ENCODE measurements around the gene DGCR8. TPM values are rescaled to one million over a fixed set of nuclear protein-coding genes. Genes with fewer than 3 reads are reported as not detected.

The DGCR8 gene
- total RNA-seq, 4 donors from 2014 or later: 13.2 to 56.2 (median 33.5) TPM

DNA sequence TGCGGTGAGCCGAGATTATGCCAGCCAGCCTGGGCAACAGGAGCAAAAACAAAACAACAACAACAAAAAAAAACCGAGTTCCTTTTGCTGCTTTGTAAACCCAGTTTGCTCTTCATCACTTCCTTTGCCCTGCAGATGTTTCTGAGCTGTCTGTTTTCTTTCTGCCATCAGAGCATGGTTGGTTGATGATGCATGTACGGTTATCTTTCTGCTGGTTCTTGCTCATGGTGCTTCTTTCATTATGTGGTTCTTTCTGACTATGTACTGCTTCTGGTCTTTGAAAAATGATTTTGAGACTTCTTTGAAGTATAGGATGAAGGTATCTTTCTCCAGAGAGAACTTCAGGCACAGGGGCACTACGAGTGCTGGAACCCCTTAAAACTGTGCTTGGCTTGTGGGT, 45.9 kb upstream of the DGCR8 start:
- Histone ChIP-seq H3K36me3 (no peaks in the 10 kb centered on the region), H3K4me1 (no peaks in the 10 kb centered on the region), H3K27ac (no peak overlapping the region), H3K27me3 (no peaks in the 10 kb centered on the region), H3K4me3 (no peak overlapping the region), H3K9me3 (no peaks in the 10 kb centered on the region)
- TF ChIP-seq, protein P1, sequence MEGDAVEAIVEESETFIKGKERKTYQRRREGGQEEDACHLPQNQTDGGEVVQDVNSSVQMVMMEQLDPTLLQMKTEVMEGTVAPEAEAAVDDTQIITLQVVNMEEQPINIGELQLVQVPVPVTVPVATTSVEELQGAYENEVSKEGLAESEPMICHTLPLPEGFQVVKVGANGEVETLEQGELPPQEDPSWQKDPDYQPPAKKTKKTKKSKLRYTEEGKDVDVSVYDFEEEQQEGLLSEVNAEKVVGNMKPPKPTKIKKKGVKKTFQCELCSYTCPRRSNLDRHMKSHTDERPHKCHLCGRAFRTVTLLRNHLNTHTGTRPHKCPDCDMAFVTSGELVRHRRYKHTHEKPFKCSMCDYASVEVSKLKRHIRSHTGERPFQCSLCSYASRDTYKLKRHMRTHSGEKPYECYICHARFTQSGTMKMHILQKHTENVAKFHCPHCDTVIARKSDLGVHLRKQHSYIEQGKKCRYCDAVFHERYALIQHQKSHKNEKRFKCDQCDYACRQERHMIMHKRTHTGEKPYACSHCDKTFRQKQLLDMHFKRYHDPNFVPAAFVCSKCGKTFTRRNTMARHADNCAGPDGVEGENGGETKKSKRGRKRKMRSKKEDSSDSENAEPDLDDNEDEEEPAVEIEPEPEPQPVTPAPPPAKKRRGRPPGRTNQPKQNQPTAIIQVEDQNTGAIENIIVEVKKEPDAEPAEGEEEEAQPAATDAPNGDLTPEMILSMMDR (IDR thresholded peaks at IDR 0.05): no peak
- TF ChIP-seq POLR2A (IDR thresholded peaks at IDR 0.05): no peak
- no peak for DNase-seq
- intact Hi-C loops (cut with DNase I; ENCODE audit: low total_unique reads): no loop called here

GRCh38 chr22:20035375-20036083, 44.5 kb upstream of the DGCR8 start:
- no peaks in the 10 kb centered on the region for H3K9me3 ChIP-seq
- DNase-seq: no peak
- H3K4me1 ChIP-seq: no peaks in the 10 kb centered on the region
- intact Hi-C loops (cut with DNase I; ENCODE audit: low total_unique reads): no loop called here
- H3K36me3 ChIP-seq: no peaks in the 10 kb centered on the region
- no peak overlapping the region for H3K27ac ChIP-seq
- H3K4me3 ChIP-seq: no peak overlapping the region
- no peaks in the 10 kb centered on the region for H3K27me3 ChIP-seq
- TF ChIP-seq POLR2A (IDR thresholded peaks at IDR 0.05): no peak
- TF ChIP-seq, protein P1 (IDR thresholded peaks at IDR 0.05): no peak

- Histone ChIP-seq H3K27ac (no peak overlapping the region), H3K4me1 (no peaks in the 10 kb centered on the region), H3K36me3 (no peaks in the 10 kb centered on the region), H3K27me3 (no peaks in the 10 kb centered on the region), H3K9me3 (no peaks in the 10 kb centered on the region), H3K4me3 (no peak overlapping the region)
- DNase-seq: no peak
- intact Hi-C loops (cut with DNase I; ENCODE audit: low total_unique reads): no loop called here
- no peak for TF ChIP-seq POLR2A (IDR thresholded peaks at IDR 0.05)
- TF ChIP-seq, protein P1 (IDR thresholded peaks at IDR 0.05): no peak
Measured at GRCh38 chr22:20036084-20036482, 44.0 kb upstream of the DGCR8 start.

DNA sequence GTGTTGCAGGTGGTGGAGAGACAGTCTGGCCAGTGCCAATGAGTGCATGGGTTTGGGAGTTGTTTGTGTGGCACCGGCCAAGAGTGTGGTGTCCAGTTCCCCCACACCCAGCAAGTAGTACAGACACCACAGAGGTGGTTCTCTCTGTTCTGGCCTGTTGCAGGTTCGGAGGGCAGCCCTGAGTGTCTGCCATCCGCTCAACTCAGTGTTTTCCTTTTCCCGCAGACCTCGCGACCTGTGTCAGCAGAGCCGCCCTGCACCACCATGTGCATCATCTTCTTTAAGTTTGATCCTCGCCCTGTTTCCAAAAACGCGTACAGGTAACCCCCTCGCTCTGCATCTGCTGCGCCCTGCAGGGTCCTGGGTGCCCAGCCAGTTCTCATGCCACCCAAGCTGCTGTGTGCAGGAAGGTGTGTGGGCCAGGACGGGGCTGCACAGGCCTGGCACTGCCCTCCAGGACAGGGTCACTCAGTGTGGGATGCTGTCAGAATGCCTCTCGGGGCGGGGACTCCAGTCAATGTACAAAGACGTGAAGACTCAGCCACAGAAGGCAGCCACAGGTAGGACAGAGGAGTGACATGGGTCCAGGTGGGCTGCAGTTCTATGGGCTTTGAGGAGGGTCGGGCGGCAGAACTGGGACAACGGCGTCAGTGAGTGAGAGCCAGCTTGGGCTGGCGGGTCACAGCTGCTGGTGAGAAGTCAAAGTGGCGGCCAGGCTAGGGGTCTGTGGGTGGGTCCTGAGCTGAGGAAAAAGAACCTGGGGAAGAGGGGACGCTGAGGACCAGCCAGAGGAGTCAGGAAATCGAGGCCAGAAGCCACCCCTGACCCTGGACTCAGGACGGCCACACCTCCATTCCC, 43.3 kb upstream of the DGCR8 start:
- no peaks in the 10 kb centered on the region for H3K36me3 ChIP-seq
- H3K27me3 ChIP-seq: no peaks in the 10 kb centered on the region
- intact Hi-C loops (cut with DNase I; ENCODE audit: low total_unique reads): no loop called here
- DNase-seq: no peak
- no peaks in the 10 kb centered on the region for H3K4me1 ChIP-seq
- no peak overlapping the region for H3K27ac ChIP-seq
- H3K9me3 ChIP-seq: no peaks in the 10 kb centered on the region
- H3K4me3 ChIP-seq: no peak overlapping the region
- TF ChIP-seq POLR2A (IDR thresholded peaks at IDR 0.05): no peak
- TF ChIP-seq, protein P1 (IDR thresholded peaks at IDR 0.05): no peak

GRCh38 chr22:20037419-20037818, 42.6 kb upstream of the DGCR8 start:
- Histone ChIP-seq H3K36me3 (no peaks in the 10 kb centered on the region), H3K4me3 (no peak overlapping the region), H3K4me1 (no peaks in the 10 kb centered on the region), H3K27ac (no peak overlapping the region), H3K27me3 (no peaks in the 10 kb centered on the region), H3K9me3 (no peaks in the 10 kb centered on the region)
- TF ChIP-seq, protein P1 (IDR thresholded peaks at IDR 0.05): no peak
- TF ChIP-seq POLR2A (IDR thresholded peaks at IDR 0.05): no peak
- intact Hi-C loops (cut with DNase I; ENCODE audit: low total_unique reads): no loop called here
- no peak for DNase-seq

All from uterus (tissue), 4 donors.